Activated CD4-positive, alpha-beta T cell treated with anti-CD3 and anti-CD28 coated beads, Interleukin-2, amount 10 ng/mL, durations not matched to agents 7 days and 5 days (primary cell): Measurements from ENCODE around the gene PUSL1. TPM values are rescaled to one million over a fixed set of nuclear protein-coding genes. Genes with fewer than 3 reads are reported as not detected.

Source experiments
- CTCF ChIA-PET: fragments of 350-600 bp; sonication (Branson Sonifier 250); formaldehyde crosslinking; loops from one replicate; lab custom pipeline; 2021; ENCODE audit warnings: antibody characterized with exemption; lab: Charles Lee
- POLR2A ChIA-PET: fragments of 350-600 bp; sonication (Branson Sonifier 250); formaldehyde crosslinking; loops from one replicate; lab custom pipeline; 2021; ENCODE audit warnings: antibody characterized with exemption; lab: Charles Lee
- DNase-seq: peaks from one replicate; pipeline ENCODE4 v3.0.0-alpha.2; 2020
- H3K27ac Mint-ChIP-seq: one replicate; pipeline ENCODE4 v1.8.0; 2021; ENCODE audit warnings: mild to moderate bottlenecking, moderate library complexity, mixed read lengths
- H3K27me3 Mint-ChIP-seq: one replicate; pipeline ENCODE4 v1.8.0; 2021; ENCODE audit warnings: mixed read lengths
- H3K36me3 Mint-ChIP-seq: one replicate; pipeline ENCODE4 v1.8.0; 2021; ENCODE audit warnings: low read depth, mixed read lengths
- H3K4me1 Mint-ChIP-seq: one replicate; pipeline ENCODE4 v1.8.0; 2021; ENCODE audit warnings: mixed read lengths
- H3K4me3 Mint-ChIP-seq: one replicate; pipeline ENCODE4 v1.8.0; 2021; ENCODE audit warnings: mild to moderate bottlenecking, moderate library complexity, mixed read lengths
- H3K9me3 Mint-ChIP-seq: one replicate; pipeline ENCODE4 v1.8.0; 2021; ENCODE audit warnings: mixed read lengths
- total RNA-seq, 2 experiments: library from RNA; stranded (reverse); gene quantifications; one replicate each; pipeline ENCODE4 v1.2.3, GENCODE V29; 2021

The PUSL1 gene
- total RNA-seq, 2 experiments from 2014 or later, result 18.9 to 24.4 TPM

DNA sequence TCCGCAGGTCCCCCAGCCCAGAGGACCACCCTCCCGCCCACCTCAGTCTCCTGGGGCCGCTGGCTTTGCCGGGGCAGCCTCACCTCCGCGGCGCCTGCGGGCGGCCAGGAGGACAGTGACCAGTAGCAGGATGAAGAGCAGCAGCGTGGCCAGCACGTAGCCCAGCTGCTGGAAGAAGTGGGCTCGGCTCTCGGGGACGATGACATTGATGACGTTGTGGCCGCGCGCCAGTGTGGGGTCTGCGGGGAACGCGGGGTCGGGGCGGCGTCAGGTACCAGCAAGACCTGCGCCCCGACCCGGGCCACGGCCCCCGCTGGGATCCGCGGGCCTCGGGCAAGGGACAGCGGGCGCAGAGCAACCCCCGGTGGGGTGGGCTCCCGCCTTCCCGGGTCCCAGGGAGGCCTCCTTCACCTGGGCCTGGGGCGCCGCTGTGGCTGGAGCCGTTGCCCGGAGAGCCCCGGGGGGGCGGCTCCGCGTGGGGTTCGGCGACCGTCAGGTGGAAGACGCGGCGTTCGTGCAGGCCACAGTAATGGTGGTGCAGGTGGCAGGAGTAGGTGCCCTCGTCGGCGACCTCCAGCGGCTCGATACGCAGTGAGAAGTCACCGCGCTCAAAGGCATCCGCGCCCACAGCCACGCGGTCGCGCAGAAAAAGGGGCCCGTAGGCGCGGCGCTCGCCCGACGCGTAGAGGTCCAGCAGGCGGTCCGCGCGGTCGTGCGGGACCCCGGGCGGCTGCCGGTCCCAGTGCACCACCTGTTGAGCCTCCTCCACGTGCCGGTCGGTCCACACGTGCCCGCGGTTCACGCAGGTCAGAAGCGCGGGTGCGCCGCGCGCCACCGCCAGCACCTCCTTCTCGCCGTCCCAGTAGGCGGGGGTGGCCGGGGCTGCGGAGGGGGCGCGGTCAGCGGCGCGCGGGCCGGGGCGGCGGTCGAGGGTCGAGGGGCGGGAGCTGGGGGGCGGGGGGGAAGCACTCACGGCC lies 46.2 kb downstream of the PUSL1 start:
- no peak for DNase-seq
- no peaks in the 10 kb centered on the region for H3K9me3 Mint-ChIP-seq
- no peak overlapping the region for H3K27ac Mint-ChIP-seq
- H3K36me3 Mint-ChIP-seq, result no peaks in the 10 kb centered on the region
- ChIA-PET POLR2A (no interaction called here), CTCF (interaction anchor here (1.0 kb wide), 1 partner anchor 16 kb away, joined by 4 read pairs; no protein-coding TSS in a partner anchor)
- H3K27me3 Mint-ChIP-seq, result peaks cover 22% of the 10 kb centered on the region
- peaks cover 27% of the 10 kb centered on the region for H3K4me1 Mint-ChIP-seq
- H3K4me3 Mint-ChIP-seq, result no peak overlapping the region

DNA sequence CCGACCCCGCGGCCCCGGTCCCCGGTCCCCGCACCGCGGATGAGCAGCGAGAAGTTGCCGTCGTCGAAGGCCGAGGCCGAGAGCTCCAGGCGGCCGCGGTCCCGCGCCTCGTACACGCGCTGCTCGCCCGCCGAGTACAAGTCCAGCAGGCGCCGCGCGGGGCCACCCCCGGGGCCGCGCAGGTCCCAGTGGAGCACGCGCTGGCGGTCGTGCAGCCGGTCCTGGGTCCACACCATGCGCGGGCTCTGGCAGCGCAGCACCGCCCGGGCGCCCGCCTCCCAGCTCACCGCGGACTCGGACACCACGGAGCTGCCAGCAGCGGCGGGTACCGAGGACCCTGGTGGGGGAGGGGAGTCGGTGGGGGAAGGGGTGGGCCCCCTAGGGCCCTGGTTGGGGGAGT lies 47.0 kb downstream of the PUSL1 start:
- ChIA-PET POLR2A (no interaction called here), CTCF (interaction anchor here (1.0 kb wide), 1 partner anchor 16 kb away, joined by 4 read pairs; no protein-coding TSS in a partner anchor)
- H3K27me3 Mint-ChIP-seq, result peaks cover 22% of the 10 kb centered on the region
- H3K36me3 Mint-ChIP-seq, result no peaks in the 10 kb centered on the region
- DNase-seq, result no peak
- H3K4me1 Mint-ChIP-seq, result peaks cover 29% of the 10 kb centered on the region
- H3K27ac Mint-ChIP-seq, result no peak overlapping the region
- no peak overlapping the region for H3K4me3 Mint-ChIP-seq
- H3K9me3 Mint-ChIP-seq, result no peaks in the 10 kb centered on the region

DNA sequence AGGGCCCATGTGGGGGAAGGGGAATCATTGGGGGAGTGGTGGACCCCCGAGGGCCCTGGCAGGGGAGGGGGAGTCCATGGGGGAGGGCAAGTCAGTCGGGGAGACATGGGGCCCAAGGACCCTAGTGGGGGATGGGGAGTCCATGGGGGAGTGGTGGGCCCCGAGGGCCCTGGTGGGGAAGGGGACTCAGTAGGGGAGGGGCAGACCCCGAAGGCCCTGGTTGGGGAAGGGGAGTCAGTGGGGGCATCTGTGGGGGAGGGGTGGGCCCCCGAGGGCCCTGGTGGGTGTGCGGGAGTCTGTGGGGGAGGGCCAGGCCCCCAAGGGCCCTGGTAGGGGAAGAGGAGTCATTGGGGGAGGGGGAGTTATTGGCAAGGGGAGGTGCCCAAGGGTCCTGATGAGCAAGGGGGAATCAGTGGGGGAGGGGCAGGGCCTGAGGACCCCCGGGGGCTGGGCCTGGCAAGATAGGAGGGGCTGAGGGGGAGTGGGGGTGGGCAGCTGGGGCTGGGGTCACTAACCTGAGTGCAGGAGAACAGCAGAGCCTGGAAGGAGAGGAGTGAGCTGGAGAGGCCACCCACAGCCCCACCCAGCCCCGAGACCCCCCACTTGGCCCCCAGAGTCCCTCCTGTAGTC lies 47.9 kb downstream of the PUSL1 start:
- H3K4me3 Mint-ChIP-seq, result no peak overlapping the region
- H3K4me1 Mint-ChIP-seq, result peaks cover 34% of the 10 kb centered on the region
- no peaks in the 10 kb centered on the region for H3K36me3 Mint-ChIP-seq
- no peak for DNase-seq
- ChIA-PET POLR2A (no interaction called here), CTCF (no interaction called here)
- H3K27me3 Mint-ChIP-seq, result peaks cover 27% of the 10 kb centered on the region
- H3K9me3 Mint-ChIP-seq, result peaks cover 2% of the 10 kb centered on the region
- H3K27ac Mint-ChIP-seq, result no peak overlapping the region

DNA sequence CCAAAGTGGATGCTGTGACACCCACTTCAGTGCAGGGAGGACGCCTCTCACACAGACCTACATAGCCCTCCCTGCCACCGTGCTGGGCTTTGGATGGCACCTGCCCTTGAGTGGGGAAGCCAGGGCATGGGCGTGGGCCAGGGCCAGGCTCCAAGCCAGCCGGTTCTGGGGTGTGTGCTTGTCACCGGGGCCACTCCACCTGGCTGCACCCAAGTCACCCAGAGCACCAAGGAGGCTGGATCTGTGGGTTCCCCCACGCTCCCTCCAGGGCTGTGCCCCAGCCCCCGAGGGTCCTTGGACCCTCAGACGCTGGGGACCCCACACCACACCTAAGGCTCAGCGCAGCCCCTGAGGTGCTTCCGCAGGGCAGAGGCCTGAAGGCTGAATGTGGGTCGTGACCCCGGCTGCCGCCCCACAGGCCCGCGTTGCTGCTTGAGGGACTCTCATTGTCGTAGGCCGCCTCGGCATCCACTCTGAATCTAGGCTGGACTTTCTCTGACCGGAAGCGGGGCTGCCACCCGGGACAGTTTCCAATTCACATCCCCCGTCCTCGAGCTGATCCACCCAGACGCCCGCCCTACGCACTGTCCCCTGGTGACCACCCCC lies 48.5 kb downstream of the PUSL1 start:
- POLR2A ChIA-PET, result no interaction called here
- peaks cover 27% of the 10 kb centered on the region for H3K27me3 Mint-ChIP-seq

DNA sequence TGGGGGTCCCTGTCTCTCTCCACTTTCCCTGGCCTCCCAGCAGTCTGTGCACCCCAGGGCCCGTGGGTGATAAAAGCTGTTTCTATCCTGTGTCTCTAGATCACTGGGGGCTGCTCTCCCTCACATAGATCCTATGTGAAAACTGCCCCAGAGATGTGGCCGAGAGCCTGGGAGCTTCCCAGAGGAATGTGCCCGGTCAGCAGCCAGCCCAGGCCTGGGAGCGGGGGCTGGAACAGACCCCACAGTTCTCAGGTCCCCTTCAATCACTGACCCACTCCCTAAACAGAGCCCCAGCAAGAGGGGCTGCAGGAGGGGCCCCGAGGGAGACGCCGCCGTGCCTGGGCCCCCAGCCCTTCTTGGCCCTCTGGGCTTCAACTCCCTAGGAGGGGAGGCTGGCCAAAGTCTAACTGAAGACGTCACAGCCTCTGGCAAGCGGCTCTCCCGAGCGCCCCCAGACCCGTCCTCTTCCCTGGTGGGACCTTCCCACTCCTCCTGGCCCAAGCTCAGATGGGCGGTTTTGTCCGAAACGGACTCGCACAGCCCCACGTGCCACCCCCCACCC lies 49.6 kb downstream of the PUSL1 start:
- Mint-ChIP-seq H3K27me3 (peaks cover 21% of the 10 kb centered on the region), H3K4me1 (peaks cover 30% of the 10 kb centered on the region), H3K36me3 (no peaks in the 10 kb centered on the region), H3K9me3 (peaks cover 2% of the 10 kb centered on the region), H3K4me3 (no peak overlapping the region), H3K27ac (peak overlapping the region; percentile 36)
- DNase-seq, result no peak
- CTCF ChIA-PET, result no interaction called here
- POLR2A ChIA-PET, result no interaction called here

More for the DNA sequence above, 48.5 kb downstream of the PUSL1 start:
- Mint-ChIP-seq H3K4me1 (peaks cover 35% of the 10 kb centered on the region), H3K36me3 (no peaks in the 10 kb centered on the region), H3K4me3 (no peak overlapping the region), H3K27ac (no peak overlapping the region), H3K9me3 (peaks cover 2% of the 10 kb centered on the region)
- DNase-seq, result no peak
- CTCF ChIA-PET, result no interaction called here

DNA sequence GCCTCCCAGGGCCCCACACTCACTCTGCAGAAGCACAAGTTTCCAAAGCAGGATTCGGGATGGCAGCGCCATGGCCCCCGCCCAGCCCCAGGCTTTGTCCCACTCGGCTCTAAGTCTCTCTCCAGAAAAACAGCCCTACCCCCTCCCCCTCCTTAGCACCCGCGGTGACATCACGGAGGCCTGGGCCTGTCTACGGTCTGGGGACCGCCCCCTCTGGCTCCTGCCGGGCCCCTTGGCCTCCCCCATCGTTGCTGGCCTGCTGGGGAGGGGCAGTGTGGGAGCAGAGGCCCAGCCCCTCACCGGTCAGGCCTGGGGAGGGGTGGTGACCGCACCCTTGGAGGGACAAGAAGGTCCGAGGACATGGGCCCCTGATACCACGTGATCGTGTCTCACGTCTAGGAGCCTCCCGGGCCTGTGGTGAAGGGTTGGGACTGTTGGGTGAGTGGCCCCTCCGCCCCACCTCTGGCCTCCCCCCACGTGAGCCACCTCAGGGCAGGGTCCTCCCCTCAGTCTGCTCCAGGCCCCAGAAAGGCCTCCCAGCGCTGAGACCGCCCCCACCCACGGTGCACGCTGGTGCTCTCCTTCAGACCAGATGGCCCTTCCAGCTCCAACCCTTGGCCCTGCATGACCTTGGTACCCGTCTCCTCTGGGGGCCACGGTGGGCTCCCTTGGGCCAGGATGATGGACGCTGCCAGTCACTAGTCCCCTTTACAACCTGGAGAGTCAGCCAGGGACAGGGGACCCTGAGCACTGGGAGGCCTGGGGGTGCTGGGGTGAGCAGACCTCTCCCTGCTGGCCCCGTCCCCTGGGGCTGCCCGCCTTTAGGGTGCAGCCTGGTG lies 50.3 kb downstream of the PUSL1 start, which contains the start of gene MXRA8:
TSS of gene MXRA8 (minus strand) at position 123 of the 839 bp plus-strand sequence. CDS start at position 72, 51 bp downstream.
- Mint-ChIP-seq H3K4me3 (peak within 1 kb of the TSS; percentile 10), H3K27ac (peak within 1 kb of the TSS; percentile 74), H3K9me3 (peaks cover 2% of the 10 kb centered on the region), H3K4me1 (peaks cover 27% of the 10 kb centered on the region), H3K27me3 (peaks cover 18% of the 10 kb centered on the region), H3K36me3 (no peaks in the 10 kb centered on the region)
- CTCF ChIA-PET, result no interaction called here
- POLR2A ChIA-PET, result no interaction called here
- DNase-seq, result no peak

DNA sequence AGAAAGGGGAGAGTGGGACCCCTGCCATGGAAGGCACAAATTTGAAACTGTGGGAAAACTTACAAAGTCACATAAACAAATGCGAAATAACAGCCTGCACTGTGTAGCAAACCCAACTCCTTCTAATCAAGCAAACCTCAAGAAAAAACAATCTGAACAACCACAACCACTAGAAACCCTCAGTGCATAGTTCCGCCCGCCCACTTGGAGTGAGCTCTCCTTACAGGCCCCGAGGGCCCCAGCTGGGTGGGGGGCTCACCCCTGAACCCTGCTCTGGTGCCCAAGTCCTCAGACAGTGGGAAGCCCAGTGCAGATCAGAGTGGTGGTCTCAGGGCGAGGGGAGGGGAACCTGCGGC lies 50.9 kb downstream of the PUSL1 start:
- DNase-seq, result peak; percentile 49
- ChIA-PET POLR2A (no interaction called here), CTCF (no interaction called here)
- Mint-ChIP-seq H3K9me3 (peaks cover 2% of the 10 kb centered on the region), H3K27me3 (peaks cover 12% of the 10 kb centered on the region), H3K36me3 (no peaks in the 10 kb centered on the region), H3K4me3 (peak overlapping the region; percentile 10), H3K4me1 (peaks cover 23% of the 10 kb centered on the region), H3K27ac (peak overlapping the region; percentile 74)

DNA sequence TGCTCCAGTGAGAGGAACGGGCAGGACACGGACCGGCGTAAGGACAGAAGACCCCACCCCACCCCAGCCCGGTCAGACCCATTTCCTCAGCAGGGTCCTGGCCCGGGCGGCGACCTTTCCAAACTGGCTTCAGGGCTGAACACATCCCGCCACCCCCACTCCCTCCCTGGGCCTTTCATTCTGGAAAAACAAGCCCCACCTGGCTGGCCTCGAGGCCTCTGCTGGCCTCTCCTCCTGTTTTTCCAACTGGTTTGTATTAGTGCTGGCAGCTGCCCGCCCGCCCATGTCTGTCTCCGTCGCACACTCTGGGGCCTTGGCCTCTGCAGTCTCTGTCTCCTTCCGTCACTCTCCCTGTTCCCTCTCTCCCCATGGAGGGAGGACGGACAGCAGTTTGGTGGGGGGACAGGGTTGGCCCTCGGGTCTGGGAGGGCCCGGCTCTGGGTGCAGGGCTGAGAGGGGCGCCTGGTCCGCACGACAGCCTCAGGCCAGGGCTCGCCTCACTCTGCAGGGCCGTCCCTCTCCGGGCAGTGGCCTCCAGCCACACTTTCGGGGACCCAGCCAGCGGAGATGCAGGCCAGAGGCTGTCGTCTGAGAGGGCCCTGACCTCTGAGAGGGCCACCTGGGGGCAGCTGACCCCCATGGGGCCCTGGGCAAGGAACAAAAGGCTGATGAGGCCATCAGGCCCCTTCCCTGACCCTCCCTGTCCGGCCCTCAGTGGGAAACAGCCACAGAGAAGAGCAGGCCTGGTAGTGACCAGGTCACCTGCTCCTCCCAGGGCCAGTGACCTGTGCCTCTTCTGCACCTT lies 51.5 kb downstream of the PUSL1 start:
- H3K4me1 Mint-ChIP-seq, result peaks cover 22% of the 10 kb centered on the region
- no peak for DNase-seq
- H3K27ac Mint-ChIP-seq, result peak overlapping the region; percentile 74
- no peak overlapping the region for H3K4me3 Mint-ChIP-seq
- POLR2A ChIA-PET, result no interaction called here
- peaks cover 12% of the 10 kb centered on the region for H3K27me3 Mint-ChIP-seq
- peaks cover 2% of the 10 kb centered on the region for H3K9me3 Mint-ChIP-seq
- no peaks in the 10 kb centered on the region for H3K36me3 Mint-ChIP-seq
- CTCF ChIA-PET, result no interaction called here

DNA sequence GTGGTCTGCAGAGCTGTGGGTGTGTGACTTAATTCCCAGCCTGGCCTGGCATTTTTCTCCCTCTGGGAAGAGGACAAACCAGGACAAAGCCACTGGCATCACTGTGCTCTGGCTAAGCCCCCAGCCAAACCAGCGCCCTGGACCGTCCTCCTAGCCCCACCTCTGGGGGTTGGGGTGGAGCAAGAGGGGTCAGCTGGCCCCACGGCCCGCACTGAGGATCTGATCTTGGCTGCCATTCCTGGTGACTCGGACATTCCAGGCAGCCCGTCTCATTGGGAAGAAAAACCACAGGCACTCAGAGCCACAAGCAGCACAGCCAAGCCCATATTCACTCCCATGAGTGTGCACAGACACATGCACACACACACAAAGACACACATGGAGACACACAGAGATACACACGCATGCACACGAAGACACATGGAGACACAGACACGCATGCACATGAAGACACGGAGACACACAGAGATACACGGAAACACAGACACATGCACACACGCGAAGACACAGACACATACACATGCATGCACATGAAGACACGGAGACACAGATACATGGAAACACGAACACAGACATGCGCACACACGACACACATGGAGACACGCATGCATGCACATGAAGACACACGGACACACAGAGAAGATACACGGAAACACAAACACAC lies 52.2 kb downstream of the PUSL1 start:
- no peak for DNase-seq
- Mint-ChIP-seq H3K9me3 (peaks cover 2% of the 10 kb centered on the region), H3K27me3 (peaks cover 12% of the 10 kb centered on the region), H3K36me3 (no peaks in the 10 kb centered on the region), H3K4me1 (peaks cover 22% of the 10 kb centered on the region), H3K27ac (no peak overlapping the region), H3K4me3 (no peak overlapping the region)
- ChIA-PET CTCF (no interaction called here), POLR2A (no interaction called here)
